GM18907 (cell line): ENCODE measurements around the gene PGRMC2.

Experiments used
- ATAC-seq: cut with Tn5 transposase; IDR thresholded peaks from one replicate; pipeline ENCODE4 v1.9.1; 2021; ENCODE audit warnings: mild to moderate bottlenecking, moderate library complexity; ENCODE audit not compliant: unreplicated experiment

The PGRMC2 gene

DNA sequence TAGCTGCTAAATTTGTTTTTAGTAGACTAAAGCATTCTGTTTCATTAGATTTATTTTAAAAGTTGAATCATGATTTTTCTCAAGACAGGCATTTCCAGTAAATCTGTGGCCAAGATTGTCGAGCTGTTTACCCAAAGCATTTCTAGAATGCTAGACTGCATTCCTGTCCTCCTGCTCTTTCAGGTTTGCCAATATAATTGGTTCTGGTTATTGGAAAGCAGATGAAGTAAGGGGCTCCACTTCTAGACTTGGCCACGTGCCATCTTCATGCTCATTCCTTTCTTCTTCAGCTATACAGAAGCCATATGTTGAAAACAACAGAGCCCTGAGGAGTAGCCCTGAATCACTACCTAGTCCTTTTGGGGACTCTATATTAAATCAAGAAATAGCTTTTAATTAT lies 62.5 kb downstream of the PGRMC2 start:
- no peak for ATAC-seq

- no peak for ATAC-seq
Observed at GRCh38 chr4:128221586-128221985, 66.0 kb downstream of the PGRMC2 start.

GRCh38 chr4:128220286-128221235 lies 67.1 kb downstream of the PGRMC2 start:
- peak; percentile 91 for ATAC-seq
